ENCODE data around the gene MORC3.

The MORC3 gene

DNA sequence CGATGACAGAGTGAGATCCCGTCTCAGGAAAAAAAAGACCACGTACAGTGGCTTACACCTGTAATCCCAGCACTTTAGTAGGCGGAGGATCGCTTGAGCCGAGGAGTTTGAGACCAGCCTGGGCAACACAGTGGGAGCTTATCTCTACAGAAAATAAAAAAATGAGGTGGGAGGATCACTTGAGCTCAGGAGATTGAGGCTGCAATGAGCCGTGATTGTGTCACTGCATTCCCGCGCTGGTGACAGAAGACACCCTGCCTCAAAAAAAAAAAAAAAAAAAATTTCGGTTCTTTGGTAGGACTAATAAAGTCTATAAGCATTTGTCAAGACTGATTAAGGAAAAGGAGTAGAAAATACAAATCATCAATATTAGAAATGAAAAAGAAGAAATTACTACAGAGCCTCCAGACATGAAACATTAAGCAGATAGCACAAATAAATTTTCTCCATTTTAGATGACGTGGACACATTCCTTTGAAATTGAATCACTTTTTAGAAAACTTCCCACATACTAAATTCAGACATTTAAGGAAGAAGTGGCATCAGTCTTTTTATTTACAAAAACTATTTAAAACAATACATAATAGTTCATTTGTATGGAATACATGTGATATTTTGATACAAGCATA is 30.4 kb downstream of the MORC3 start:
- no peak for TF ChIP-seq CTCF (IDR thresholded peaks at IDR 0.05; ENCODE audit: borderline replicate concordance, insufficient read depth, low read depth, low read length)
- H3K4me3 ChIP-seq (ENCODE audit: low read depth, low read length), result no peak overlapping the region

- TF ChIP-seq CTCF (IDR thresholded peaks at IDR 0.05; ENCODE audit: borderline replicate concordance, insufficient read depth, low read depth, low read length), result no peak
- H3K4me3 ChIP-seq (ENCODE audit: low read depth, low read length), result no peak overlapping the region
These were observed 35.1 kb downstream of the MORC3 start for GRCh38 chr21:36354918-36355680.

- no peak overlapping the region for H3K4me3 ChIP-seq (ENCODE audit: low read depth, low read length)
- TF ChIP-seq CTCF (IDR thresholded peaks at IDR 0.05; ENCODE audit: borderline replicate concordance, insufficient read depth, low read depth, low read length), result no peak
These were observed 35.9 kb downstream of the MORC3 start for GRCh38 chr21:36355868-36356267.

DNA sequence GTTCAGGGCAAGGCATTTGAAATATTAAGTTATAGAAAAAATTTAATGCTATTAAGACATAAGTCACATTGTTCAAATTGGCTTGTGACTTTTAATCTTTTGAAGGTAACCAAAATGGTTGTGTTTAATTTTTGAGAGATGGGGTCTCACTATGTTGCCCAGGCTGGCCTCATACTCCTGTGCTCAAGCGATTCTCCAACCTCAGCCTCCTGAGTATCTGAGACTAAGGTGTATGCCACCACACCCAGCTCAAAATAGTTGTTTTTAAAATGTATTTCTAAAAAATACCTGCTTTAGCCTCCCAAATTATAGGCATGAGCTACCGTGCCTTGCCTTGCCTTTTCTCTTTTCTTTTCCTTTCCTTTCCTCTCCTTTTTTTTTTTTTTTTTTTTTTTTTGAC is 39.2 kb downstream of the MORC3 start:
- no peak for TF ChIP-seq CTCF (IDR thresholded peaks at IDR 0.05; ENCODE audit: borderline replicate concordance, insufficient read depth, low read depth, low read length)
- no peak overlapping the region for H3K4me3 ChIP-seq (ENCODE audit: low read depth, low read length)

DNA sequence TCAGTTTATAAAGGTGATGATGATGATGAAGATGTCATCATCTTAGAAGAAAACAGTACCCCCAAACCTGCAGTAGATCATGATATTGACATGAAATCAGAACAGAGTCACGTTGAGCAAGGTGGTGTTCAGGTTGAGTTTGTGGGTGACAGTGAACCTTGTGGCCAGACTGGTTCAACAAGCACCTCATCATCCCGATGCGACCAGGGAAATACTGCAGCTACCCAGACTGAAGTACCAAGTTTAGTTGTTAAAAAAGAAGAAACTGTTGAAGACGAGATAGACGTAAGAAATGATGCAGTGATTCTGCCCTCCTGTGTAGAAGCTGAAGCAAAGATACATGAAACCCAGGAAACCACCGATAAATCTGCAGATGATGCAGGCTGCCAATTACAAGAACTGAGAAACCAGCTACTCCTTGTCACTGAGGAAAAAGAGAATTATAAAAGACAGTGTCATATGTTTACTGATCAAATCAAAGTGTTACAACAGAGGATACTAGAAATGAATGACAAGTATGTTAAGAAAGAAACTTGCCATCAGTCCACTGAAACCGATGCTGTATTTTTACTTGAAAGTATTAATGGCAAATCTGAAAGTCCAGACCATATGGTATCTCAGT is 49.2 kb downstream of the MORC3 start:
- no peak for TF ChIP-seq CTCF (IDR thresholded peaks at IDR 0.05; ENCODE audit: borderline replicate concordance, insufficient read depth, low read depth, low read length)
- H3K4me3 ChIP-seq (ENCODE audit: low read depth, low read length), result no peak overlapping the region

DNA sequence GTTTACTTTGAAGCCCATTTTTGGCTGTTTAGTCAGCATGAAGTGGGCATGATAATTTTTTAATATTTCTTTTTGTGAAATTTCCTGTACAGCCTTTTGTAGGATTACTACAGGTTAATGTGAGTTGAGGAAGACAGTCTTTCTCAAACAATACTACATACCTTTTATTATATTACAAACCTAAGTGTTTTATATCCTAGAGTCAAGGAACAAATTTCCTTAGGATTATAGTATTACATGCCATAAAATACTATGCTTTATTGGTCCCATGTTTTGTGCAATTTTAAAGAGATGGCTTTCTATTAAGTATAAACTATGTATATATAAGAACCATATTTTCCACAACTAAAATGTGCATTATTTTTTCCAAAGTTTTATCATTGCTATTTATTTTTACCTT is 56.0 kb downstream of the MORC3 start:
- H3K4me3 ChIP-seq (ENCODE audit: low read depth, low read length), result no peak overlapping the region
- no peak for TF ChIP-seq CTCF (IDR thresholded peaks at IDR 0.05; ENCODE audit: borderline replicate concordance, insufficient read depth, low read depth, low read length)
